CD4-positive, alpha-beta T cell treated with Interleukin-17A for 1 hour (primary cell): Measurements from ENCODE around the gene ALCAM.
A peak's percentile ranks its signal among the peaks of the same experiment; 100 is the strongest.
"Not testable (repeated sequence)": the region's sequence is repeated elsewhere in the genome, so short reads cannot be mapped to it uniquely, and the experiment has no call there.

Experiments used
- DNase-seq: peaks from one replicate; pipeline ENCODE4 v3.0.0-alpha.2; 2020

The ALCAM gene

DNA sequence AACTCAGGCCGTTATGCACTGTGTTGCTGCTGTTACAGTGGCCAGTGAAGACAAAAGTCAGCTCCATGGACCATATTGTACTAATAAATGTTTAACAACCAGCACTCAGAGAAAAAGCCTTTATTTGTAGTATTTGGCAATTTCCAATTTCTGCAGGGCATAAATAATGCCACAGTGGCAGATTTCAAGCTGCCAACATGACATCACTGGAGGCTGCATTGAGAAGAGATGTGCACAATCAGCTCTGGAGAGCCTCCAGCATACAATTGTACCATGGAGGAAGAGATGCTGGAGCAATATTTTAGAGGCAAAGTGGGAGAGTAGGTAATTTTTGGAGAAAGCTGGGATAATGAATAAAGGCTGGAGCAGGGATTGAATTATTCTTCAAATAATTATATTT is 9.7 kb upstream of the ALCAM start:
- no peak for DNase-seq

DNA sequence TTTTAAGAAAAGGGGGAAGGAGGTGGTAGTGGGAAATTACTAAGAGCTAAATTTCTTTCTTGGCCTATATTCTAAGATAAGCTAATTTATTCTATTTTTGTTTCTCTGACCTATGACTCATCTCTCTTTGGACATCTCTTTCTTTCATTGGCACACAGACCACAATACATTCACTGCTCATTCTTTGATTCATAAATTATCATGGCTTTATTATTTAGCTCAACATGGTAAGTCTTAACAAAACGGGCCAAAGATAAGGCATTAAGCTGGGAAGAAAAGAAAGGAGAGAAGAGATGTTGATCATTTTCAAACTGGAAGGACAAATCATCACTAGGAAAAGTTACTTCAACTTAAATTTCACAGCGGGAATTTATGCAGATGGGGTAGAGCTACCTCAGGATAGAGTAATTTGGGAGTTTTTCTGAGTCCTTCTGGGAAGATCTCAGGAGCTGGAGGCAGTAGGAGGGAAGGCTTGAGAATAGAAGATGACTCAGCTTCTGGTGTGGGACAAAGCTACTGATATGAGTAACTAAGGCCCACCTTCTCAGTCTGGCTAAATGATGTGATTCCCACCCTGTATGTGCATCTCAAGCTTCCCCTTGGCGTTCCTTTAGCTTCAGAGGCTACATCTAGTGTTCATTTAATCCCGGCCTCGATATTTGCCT is 7.5 kb upstream of the ALCAM start:
- no peak for DNase-seq

DNA sequence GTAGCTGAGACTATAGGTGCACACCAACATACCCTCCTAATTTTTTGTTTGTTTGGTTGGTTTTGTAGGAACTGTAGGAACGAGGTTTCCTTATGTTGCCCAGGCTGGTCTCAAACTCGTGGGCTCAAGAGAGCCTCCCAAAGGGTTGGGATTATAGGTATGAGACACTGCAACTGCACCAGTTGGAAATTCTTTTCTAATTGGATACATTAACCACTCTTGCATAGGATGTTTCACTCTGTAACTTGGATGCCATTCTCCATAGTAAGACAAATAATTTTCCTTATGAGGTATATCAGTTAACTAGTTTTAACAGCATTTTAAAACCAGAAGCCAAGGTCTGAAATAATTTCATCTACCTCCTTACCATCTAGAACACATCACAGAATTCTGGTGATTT is 6.7 kb upstream of the ALCAM start:
- DNase-seq = no peak

DNA sequence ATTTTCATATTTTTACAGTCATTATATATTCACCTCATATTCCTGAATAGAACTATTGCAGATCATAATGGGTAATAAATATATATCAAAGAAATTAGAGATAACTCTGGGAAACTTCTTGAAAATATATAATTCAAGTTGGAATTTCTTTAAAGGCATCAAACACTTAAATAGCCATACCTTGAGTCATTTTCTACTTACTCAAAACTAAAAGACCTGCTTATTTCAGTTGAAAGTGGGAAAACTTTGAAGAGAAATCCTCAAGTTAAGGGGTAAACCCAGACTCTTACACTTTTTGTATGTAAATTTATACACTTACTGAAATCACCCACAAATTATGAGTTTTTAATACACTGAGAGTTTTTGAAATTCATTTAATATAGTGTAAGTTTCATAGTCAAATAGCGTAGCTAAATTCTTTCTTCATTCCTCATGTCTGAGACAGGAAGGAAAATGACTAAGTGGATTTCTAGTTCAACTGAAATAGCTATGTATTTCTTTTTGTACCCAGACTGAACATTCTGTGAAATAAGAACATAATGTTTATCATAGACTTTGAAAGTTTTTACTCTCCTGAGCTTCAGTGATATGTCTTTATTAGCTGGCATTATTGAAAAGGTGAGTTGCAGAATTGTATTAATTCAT is 4.6 kb upstream of the ALCAM start:
- DNase-seq = no peak

DNA sequence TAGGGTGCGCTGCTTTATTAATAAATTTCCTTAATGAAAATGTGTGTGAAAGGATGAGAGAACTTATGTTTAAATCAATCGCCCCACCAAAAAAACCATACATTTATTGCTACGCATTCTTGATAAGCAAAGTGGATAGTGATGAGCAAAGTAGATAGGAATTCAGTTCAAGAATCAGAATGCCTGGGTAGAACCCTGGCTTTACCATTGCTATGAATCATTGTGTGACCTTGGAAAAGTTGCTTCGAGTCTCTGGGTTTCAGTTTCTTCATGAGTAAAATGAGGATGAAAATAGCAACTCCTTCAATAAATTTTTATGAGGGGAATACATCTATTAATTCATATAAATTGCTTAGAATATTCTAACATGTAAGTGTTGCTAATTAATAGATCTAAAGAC is 2.6 kb upstream of the ALCAM start:
- DNase-seq = no peak

DNA sequence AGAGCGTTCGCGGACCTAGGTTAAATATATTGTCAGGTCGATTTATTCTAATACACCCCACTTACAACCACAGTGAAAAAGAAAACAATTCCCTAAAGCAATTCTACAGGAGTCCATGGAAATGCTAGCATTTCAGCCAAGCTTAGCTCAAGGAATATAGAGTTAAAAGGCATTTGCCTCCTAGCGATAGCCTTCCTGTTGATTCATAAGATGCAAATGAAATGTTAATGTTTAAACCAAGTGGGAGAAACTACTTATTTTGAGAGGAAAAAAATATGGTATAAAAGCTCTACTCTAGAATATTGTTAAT is 1.7 kb upstream of the ALCAM start:
- DNase-seq = no peak

DNA sequence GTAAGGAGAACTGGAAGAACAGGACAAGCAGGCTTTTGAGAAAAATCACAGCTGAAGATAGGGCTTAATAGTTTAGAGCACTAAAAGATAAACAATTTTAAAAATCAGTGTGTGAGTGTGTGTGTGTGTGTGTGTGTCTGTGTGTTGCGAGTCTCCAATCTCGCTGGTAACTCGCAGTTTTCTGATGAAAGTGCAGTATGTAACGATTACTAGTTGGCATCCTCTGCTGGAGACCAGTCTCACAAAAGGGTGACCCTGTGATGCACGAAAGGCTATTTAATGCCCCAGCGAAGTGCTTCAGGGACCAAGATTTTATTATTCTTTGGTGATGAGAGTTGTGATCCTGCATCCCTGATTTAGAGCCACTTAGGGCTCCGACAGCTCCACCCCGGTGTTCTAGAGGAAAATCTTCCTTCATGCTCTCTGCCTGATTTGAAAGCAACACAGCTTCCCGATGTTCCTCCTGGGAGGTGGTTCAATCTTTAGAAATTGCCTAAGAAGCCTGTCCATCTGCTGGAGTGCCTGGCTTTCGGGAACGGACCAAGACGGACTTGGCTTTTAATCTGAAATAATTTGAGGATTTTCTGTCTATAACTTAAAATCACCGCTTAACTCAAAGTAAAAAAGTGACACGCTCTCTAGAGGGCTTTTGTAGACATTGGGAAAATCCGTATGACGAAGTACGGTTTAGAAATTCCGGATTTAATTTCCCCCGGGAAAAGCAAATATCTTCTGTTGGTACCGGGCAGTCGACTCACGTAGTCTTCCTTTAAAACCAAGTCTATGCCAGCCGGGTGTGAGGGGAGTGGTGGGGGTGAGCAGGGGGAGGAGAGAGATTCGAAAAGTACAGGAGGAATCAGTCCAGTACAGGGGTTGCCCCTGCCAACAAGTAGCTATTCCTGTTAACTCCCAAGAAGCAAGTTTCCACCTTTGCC is 1.1 kb upstream of the ALCAM start:
- DNase-seq = no peak

DNA sequence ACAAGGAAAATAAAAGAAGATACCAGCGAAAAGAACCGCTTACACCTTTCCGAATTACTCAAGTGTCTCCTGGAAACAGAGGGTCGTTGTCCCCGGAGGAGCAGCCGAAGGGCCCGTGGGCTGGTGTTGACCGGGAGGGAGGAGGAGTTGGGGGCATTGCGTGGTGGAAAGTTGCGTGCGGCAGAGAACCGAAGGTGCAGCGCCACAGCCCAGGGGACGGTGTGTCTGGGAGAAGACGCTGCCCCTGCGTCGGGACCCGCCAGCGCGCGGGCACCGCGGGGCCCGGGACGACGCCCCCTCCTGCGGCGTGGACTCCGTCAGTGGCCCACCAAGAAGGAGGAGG is 325 bp downstream of the ALCAM start:
- DNase-seq = no peak

DNA sequence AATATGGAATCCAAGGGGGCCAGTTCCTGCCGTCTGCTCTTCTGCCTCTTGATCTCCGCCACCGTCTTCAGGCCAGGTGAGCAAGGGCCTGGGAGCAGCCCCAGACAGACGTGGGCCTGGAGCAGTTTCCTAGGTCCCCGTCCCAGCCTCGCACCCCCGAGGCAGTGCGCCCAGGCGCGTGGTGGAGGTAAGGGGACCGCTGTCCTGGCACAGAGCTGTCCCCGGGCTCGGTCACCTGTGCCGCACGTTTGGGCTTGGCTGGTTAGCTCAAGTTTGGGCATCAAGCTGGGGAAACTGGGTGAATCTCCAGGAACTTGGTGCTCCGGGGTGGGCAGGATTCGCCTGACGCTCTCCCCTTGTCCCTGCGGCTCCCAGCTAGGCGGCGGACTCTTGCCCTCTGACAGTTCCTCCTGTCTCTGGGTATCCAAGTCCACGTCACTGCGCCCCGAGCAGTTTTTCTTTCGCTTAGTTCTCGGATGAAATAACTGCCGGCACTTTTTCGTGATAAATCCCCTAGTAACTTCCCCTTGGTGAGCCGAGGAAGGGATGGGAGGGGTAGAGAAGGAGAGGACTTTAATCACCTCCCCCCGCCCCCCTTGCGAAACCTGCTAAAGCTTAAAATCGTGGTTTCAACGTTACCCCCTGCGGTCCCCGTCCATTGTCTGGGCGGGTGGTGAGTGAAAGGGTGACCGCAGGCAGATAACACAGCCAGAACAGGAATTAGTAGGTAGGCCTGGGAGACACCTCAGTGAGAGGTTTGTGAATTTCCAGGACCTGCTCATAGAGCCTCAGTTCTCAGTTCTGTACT is 901 bp downstream of the ALCAM start:
- peak; percentile 80 for DNase-seq

DNA sequence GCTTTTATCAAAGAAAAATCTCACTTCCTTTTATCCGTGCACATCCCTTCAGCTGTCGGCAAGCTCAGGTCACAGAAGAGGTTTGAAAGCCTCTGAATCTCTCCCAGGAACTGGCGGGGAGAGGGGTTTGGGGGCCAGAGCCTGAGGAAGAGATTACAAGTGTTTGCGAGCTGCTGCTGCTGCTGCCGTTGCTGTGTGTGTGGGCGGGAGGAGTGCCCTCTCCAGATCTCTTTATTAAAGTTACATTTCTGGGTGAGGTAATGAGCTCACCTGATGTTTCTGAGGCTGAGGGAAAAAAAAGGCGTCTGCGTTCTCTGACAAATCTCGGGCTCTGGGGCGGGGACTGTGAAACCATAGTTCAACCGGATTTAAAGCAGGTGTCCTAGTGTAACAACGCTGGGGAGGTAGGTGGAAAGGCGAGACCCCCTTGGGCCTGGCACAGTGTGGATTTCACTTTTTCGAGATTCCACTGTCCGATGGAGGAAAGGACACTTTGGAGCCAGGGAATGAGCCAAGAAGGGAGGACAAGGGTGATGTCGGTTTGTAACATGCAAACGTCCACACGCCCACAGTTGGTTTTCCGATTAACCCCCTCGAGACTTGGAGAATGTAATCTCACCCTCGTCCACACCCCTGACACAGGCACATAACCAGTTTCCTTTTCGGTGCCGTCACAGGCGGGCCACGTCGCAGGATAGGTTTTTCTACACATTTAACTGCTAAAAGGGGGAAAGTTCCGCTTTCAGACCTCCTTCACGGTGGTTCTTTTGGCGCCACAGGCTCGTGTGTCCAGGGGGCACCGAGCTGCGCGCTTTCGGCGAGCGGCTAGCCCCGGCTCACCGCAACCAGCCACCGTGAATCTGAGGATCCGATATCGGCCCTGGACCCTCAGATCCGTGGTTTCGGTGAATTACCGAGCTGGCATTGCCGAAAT is 2.1 kb downstream of the ALCAM start:
- peak; percentile 88 for DNase-seq

DNA sequence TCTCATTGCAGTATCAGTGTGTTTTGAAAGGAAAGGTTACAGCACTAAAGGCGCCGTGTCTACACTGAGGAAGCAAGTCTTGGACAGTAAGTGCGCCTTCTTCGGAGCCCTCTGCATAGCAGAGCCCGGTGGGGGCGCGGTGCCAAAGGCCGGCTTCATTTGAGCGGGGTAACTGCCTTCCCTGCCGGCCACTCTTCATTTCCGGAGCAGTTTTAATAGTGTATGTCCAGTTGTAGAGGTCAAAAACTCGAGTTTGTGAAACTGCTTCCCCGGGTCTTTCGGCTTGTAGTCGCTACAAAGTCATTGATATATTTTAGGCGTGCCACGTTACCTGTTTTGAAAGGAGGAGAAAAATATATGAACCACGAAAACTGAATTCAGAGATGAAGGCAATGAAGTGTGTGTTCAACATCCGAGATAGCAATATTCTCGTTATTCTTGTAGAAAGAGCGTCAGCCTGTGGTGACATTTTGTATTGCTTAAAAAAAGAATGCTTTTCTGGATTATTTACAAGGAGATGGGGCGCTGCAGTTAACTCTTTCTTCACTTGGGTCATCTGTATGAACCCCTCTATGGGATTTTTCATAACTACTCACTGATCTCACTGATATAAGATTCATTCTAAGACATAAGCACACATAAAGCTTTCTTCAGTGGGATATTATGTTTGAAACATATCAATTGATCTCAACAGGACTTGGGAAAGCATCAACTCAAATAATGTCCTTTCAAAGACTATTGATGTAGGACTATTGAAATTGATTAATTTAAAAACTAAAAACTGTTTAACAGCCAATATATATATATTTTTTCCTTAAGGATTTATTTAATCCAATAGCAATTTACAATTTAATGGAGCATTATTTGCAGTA is 3.0 kb downstream of the ALCAM start:
- peak; percentile 74 for DNase-seq

DNA sequence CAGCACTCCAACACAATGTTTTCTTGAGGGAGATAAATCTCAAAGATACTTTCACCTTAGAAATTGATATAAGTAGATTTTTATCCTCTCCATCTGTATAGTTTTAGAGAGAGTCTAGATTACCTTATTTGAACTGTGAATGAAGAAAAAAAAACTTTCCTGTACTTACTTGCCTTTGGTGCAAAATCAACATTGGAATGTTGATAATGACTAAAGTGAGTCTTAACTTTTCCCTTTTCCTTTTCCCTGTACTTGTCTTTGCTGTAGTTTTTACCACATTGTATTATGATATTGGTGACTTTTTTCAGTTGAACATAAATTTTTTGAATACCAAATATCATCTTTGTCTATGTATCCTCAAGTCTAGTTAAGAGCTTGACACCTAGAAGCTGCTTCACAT is 6.7 kb downstream of the ALCAM start:
- DNase-seq = no peak

DNA sequence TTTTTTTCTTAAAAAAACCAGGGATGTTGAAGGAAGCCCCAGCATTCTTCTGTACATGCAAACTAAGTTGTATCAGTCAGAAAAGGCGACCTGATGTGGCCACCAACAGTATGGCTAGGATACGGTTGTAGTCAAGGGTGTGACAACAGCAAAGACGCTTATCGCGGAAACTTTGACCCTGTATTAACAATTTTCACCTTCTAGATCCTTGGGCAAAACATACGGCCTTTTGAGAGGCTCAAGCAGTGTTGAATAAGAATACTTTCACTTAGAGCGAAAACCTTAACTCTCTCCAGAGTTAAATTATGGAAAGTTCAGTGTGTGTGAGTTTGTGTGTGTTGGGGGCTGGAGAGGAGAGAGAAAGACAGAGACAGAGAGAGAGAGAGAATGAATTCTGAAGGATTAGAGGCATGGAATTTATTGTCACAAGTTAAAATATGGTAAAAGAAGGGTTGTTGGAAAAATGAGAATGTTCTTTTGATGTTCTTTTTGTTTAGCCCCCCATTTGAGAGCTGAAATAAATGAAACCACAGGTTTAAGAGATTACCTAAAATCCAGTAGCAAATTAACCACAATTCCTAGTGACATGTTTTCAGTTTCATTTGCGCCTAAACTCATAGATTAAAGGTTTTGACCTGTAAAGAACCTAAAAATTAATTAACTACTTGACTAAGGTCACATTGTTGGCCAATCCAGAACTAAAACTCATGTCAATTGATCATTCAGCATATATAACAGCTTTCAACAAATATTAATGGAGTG is 9.2 kb downstream of the ALCAM start:
- DNase-seq = no peak

DNA sequence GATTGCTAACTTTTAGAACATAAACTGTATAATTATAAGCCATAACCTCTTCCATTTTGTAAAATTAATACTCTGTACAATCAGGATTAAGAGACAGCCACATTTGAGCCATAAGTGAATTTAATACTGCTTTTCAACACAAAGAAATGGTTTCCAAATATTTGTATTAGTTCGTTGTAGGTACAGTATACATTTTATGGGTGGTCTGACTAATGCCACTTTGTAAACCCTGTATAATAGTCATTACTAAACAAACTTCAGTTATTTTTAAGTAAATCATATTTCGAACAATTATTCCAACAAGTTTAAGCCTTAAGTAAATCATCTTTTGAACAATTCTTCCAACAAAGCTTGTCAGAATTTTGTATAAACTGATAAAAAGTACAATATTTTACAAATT is 11.0 kb downstream of the ALCAM start:
- DNase-seq = no peak

DNA sequence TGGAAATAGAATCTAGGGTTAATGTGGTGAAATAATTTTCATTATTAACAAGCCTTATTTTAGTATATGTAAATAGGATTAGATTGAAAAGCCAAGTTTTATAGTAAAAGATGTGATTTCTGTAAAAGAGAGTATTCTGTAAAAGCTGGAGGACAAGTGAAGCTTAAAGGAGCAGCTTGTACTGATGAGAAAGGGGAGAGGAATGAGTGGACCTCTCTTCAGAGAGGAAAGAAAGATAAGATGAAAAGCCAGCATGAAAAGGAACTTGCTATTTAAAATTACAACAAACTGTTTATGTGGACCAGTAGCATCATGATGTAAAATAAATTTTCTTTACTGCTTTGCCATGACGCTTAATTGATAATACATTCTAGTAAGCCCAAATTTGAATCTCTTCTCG is 18.5 kb downstream of the ALCAM start:
- no peak for DNase-seq

DNA sequence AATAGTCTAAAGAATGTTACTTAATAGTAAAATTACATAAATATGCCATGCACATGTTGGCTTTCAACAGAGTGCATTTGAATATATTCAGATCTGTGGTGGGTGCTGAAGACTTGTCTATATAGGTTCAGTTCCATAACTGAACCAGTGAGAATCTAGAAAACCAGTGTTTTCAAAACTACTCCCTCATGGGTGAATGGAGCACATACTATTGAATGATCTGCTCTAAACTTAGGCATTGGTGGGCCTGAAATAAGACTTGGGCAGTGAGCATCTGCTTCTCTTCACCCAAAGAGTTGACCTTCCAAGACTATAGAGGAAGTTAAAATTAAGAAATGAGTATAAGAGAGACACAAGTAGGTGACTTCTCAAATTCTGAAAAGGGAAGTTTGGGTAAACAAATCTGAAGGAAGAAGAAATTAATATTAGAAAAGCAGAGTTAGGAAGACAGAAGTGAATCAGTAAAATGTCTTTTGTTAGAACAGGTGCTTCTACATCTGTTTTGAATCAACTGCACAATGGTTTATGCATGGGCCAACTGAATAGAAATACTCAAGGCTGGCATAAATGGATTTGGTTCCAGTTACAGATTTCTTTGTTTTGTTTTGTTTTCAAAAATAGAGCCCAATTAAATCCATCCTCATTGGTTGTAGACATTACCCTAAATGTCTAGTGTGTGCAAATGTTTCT is 19.3 kb downstream of the ALCAM start:
- DNase-seq = no peak

DNA sequence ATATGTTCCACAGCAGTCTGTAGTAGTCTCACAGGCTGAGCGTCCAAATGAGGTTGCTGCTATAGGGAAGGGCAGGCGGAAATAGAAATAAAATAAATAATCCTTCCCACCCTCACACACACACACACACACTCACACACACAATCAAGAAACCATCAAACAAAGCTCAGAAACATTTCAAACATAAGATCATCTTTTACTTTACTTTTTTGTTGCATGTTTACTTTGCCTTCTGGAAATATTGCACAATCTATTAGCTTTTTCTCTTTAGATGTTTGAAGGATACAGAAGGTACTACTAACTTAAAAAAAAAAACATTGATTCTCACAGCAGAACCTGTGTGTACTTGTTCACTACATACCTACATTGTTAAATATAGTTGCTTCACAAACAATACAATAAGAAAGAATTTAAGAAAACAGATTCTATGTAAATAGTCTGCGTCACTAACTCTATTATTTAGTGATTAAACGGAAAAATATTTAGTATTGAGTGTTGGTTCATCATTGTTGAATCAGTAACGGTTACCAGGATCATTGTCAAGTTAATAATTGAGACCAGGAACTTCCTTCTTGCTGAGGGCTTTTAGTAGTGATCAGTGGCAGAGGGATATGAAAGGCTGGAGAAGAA is 20.5 kb downstream of the ALCAM start:
- DNase-seq = no peak

DNA sequence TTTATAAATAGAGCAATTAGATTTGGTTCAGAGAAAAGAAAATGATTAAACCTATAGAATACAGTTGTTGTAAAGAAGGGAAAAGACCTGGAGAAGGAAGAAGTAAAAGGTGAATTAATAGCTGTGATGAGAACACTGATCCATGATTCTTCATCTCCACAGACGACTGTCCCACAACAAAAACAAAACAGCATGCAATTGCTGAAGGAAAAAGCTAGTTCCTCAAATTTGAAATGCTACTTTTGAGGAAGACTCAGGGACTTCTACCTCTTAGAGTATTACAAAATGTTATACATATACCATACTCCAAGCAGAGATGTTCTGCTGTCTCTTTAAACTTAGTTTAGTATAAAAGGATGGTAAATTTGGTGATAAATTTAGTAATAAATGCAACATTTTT is 21.5 kb downstream of the ALCAM start:
- DNase-seq = no peak

DNA sequence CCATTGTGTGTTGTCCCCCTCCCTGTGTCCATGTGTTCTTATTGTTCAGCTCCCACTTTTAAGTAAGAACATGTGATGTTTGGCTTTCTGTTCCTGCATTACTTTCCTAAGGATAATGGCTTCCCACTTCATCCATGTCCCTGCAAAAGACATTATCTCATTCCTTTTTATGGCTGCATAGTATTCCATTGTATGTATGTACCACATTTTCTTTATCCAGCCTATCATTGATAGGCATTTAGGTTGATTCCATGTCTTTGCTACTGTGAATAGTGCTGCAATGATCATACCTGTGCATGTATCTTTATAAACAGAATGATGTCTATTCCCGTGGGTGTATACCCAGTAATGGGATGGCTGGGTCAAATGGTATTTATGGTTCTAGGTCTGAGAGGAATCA is 23.1 kb downstream of the ALCAM start:
- not testable (repeated sequence) for DNase-seq
